HUDEP-2 (cell line): ENCODE data around the gene CEP290.
"Not testable (repeated sequence)": the region's sequence is repeated elsewhere in the genome, so short reads cannot be mapped to it uniquely, and the experiment has no call there.

ENCODE experiments used
- DNase-seq, 76 experiments: peaks; one replicate each; lab custom pipeline; 2025; ENCODE audit not compliant: unreplicated experiment in 76 of 76; lab: John Stamatoyannopoulos, UW

The CEP290 gene

DNA sequence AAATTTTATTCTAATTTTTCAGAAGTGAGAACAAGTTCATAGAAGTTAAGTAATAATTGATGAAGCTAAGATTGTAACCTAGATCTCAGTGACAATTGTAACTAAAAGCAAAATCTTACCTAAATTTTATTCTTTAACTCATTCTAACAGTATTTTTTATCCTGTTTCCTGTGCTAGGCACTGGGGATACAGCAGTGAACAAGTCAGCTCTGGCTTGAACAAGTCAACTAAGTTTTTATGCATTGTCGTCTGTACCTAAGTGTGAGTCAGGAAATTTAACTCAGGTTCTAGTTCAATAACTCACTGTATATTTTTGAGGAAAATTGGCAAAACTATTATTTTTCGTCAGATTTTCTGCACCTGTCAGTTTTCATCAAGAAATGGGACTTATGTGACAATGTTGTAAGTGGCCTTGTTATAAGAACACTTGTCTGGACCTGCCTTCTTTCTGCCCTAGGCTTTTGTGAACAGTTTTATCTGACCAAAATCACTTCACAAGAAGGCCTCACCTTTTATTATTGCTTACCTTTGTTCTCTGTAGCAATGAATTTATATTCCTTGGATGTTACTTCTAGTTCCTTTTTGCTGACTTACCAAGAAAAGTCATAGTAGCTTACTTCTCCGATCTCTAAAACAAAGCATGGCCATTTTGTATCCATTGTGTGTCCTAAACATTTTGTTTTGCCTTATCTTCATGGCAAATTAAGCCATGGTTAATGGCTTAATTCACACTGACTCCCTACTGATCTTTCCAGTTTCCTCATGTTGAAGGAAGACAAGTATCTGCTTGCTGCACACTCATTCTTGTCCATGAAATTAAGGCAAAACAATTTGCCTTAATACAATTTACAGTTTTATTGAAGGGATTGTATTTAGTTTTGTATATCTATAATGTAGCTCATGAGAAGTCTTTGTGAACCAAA lies 2.9 kb upstream of the CEP290 start:
- no peak for DNase-seq

GRCh38 chr12:88144037-88144436 lies 2.1 kb upstream of the CEP290 start:
- no peak for DNase-seq

GRCh38 chr12:88142610-88142991 lies 713 bp upstream of the CEP290 start:
- peak in 4 of 76 experiments; percentile 0 to 16 (median 9) for DNase-seq

DNA sequence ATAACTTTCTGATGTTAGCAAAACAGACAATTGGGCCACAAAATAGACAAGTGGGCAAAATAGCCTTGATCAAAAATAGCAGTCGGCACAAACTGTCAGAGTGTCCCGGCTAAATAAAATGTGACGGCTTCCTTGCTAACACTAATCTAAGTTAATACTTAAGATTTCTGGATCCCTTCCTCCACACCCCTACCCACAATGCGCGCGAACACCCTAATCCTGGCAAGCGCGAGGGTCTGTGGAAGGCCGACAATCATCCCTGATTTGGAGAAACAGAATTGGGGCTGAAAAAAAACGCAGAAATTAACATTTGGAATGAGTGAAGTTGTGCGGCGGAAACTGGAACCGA lies 489 bp downstream of the CEP290 start:
- DNase-seq = no peak

GRCh38 chr12:88139711-88140110 lies 2.2 kb downstream of the CEP290 start:
- DNase-seq = not testable (repeated sequence)

- DNase-seq = not testable (repeated sequence)
Measured at GRCh38 chr12:88133181-88133580, 8.7 kb downstream of the CEP290 start.

DNA sequence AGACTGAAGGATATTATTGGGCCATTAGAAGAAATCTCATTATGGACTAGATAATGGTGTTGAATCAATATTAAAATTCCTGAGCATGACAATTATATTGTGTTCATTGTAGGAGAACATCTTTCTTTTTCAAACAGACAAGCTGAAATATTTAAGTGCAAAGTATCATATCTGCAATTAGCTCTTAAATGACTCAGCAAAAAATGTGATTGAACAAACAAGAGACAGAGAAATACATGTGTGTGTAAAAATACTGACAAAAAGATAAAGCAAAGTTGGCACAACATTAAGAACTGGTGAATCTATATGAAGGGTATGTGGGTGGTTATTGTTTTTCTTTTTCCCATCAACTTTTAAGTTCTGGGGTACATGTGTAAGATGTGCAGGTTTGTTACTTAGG lies 9.5 kb downstream of the CEP290 start:
- no peak for DNase-seq

GRCh38 chr12:88127855-88128254 lies 14.0 kb downstream of the CEP290 start:
- DNase-seq = no peak

DNA sequence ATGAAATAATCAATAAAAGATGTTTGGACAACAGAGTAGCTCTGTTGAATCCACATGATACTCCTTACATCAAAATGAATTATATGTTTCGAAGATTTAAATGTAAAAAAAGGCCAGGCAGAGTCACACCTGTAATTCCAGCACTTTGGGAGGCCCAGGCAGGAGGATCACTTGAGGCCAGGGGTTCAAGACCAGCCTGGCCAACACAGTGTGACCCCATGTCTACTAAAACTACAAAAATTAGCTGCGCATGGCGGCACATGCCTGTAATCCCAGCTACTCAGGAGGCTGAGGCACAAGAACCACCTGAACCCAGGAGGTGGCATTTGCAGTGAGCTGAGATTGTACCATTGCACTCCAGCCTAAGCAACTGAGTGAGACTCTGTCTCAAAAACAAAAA lies 14.8 kb downstream of the CEP290 start:
- DNase-seq = no peak

- DNase-seq = no peak
Measured at GRCh38 chr12:88122666-88123065, 19.2 kb downstream of the CEP290 start.

DNA sequence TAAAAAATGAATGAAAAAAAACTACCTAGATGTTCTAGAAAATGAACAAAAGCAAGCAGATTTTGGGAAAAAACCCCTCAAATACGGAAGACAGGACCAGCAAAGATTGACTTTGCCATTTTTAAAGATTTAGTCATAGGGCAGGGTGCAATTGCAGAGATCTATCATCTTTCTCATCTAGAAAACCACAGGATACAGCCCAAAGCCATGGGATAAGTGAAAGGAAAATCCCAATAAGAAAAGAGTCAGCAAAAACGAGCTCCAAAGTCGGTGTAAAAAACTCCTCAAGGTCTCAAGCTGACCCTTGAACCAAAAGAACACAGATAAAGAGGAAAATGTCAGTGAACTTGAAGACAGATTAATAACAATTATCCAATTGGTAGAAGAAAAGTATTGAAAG lies 28.0 kb downstream of the CEP290 start:
- DNase-seq = no peak

DNA sequence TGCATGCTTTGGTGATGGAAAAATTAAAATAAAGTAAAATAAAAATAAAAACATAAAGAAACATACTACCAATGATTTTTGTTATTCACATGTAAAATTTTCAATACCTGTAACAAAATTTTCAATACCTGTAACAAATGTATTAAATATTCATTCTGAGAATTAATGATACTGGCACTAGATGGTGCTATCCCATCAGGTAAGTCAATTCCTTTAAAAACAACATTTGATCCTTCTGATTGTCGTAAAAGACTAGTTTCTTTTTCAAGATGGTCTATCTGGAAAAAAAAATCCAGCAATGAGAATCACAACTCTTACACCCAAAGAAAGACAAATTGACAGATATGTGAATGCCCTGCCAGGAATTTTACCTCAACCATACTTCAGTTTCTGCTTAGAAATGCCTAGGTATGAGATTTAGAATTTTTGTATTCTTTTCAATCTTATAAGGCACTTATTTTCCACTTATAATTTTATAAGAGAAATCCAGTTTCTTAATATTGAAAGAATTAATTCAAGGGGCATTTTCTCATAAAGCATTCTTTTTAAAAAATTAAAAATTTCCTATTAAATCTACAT lies 30.7 kb downstream of the CEP290 start:
- DNase-seq = peak in 5 of 76 experiments; percentile 0 to 6 (median 2)

GRCh38 chr12:88108021-88108420 lies 33.9 kb downstream of the CEP290 start:
- no peak for DNase-seq

GRCh38 chr12:88093573-88093972 lies 48.3 kb downstream of the CEP290 start:
- DNase-seq = no peak

DNA sequence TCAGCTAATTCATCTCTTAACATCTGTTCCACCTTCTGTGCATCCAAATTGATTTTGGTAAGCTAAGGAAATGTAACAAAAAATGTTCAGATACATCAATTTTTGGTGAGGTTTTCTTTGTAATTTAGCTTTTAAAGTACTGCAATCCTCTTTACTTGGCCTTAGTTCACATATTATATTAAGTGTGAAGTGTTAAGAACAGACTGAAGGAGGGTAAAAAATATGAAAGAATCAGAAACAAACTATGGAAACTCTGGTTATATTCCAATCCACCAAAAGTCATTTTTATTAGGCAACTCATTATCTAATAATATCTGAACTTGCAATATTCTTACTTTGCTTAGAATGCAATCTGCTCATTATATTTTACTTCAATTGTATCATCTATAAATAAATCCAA lies 49.1 kb downstream of the CEP290 start:
- DNase-seq = no peak

DNA sequence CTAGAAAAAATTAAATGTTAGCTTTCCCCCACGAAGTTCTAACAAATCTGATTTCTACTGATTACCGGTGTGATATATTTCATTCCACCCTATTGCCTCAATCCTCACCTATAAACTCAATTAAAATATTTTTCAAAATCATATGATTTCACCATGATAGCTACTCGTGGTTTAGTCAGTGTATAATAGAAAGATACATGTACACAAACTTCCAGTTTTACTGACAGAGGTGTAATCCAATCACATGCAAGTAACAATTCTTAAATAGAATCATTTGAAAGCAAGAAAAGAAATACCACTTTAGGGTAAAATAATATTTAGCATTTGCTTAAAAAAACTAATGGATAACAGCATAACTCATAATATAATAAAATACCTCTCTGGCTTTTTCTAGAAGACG lies 57.7 kb downstream of the CEP290 start:
- no peak for DNase-seq

DNA sequence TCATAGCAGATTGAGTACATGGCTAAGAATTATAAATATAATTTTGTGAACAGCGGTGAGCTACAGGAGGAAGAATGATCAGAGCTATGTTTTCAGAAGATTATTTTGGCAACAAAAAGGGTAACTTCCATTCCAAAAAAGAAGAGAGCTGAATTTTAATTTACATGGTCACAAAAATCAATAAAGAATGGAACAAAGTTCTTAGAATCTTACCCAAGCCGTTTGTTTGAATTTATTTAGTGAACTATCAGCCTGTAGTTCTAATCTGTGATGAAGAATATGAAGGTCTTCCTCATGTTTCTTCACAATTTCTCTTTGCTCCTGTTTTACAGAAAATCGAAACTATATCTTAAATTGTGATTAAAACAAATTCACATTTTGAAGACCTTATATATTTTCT lies 58.3 kb downstream of the CEP290 start:
- DNase-seq = no peak

DNA sequence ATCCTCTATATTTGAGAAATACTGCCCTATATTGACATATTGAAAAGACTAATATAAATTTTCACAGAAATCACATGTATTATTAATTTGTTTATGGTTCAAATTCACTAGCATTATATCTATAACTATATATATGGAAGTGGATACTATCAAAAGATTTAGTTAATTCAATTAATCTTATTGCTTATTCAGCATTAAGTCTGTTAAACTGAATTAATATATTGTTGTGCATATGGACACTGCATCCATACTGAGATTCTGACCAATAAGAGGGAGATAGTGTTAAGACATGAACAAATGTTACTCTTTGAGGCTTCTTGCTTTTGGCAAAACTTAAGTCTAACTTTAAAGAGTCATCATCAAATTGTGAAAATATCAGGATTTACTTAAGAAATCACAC lies 60.6 kb downstream of the CEP290 start:
- DNase-seq = no peak

DNA sequence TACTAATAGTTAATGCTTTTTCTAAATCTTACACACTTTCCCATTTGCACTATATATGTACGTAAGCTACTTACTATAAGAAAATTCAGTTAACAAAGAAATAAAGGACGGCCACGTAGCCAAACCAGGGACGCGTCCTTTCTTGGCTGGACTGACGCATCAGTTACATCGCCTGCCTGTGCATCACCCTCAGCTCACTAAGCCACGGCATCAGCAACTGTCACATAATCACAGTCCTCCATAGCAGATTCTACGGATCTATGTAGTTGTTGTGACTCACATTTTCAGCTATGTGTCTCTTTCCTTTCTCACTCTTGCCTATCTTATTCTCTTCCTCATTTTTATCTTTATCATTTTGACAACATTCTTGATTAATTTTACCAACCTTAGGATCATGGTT lies 74.6 kb downstream of the CEP290 start:
- DNase-seq = no peak

DNA sequence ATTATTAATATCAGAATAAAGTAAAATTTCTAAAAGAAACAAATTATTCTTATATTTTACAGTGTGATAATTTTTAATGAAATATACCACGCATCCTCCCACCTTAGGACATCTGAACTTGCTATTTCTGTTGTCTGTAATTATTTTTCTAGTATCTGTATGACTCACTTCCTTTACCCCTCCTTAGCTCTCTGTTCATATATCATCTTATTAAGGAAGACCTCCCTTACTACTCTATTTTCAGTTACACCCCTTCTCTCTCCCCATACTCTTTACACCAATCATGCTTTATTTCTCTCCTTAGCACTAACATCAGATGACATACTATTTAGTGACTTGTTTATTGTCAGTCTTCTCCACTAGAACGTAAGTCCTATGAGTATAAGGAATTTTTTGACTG lies 78.5 kb downstream of the CEP290 start:
- no peak for DNase-seq

- DNase-seq = no peak
Measured at GRCh38 chr12:88062474-88062873, 79.4 kb downstream of the CEP290 start.

DNA sequence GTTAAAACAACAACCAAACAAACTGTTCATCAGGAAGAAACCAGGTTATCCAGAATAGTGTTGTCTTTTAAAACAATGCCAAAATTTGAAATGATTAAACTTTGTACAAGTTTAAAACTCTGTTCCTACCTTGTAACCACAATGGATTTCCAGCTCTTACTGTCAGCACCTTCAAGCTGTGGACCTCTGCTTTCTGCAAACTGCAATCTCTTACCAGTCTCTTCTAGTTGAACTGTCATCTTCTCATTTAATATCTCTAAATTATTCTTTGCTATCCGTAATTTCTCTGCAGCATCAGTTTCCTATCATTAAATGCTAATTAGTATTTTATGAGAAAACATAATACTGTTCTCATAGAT lies 83.2 kb downstream of the CEP290 start:
- DNase-seq = no peak
